Measurements from ENCODE around the gene CMKLR1.

GRCh38 chr12:108248011-108248410 is 91.1 kb downstream of the CMKLR1 start:
- no peak for TF ChIP-seq CTCF (IDR thresholded peaks at IDR 0.05)
- TF ChIP-seq EZH2 (IDR thresholded peaks at IDR 0.05), result no peak

All from neural progenitor cell (in vitro differentiated cells).